Measurements from ENCODE around the gene SMYD3. TPM values are rescaled to one million over a fixed set of nuclear protein-coding genes. Genes with fewer than 3 reads are reported as not detected.

Gene SMYD3
- total RNA-seq, 1 experiment from 2014 or later, result 25.5 TPM

DNA sequence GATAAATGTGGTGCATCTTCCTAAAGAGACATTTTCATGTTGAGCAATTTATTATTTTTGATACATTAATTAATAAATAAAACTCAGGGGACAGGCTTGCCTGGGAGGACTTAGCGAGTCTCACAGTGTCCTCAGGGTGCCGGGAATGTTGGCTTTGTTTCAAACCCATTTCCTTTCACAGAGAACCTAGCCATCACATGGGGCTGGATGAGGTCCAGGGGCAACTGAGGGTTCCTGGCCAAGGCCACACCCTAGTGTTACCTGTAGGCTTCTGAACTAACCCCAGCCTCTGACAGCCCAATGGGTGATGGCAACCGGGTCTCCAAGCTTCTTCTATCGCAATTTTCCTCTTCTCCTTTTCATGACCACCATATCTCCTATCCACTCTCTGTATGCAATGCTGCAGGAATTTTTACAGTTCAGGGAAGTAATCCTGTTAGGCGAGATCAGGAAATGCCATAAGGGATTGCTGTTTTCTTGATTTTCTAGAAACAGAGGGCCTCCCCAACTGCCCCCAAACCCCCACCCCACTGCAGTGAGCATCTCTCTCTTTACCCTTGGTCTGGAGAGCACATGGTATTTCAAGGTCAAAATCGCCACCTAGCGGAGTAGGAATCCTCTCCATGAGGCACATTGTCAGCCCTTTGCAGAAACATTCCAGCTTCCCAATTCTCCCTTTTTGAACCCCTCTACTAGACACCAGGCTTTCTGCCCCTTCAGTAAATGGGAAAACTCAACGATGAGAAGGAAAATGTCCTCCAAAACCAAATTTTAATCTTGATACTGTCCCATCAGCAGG is 22.1 kb upstream of the SMYD3 start:
- Histone ChIP-seq H3K4me2 (ENCODE audit: insufficient read depth, insufficient read length, low read length) (no peak overlapping the region), H3K4me1 (ENCODE audit: insufficient read depth, low read length) (no peaks in the 10 kb centered on the region), H3K56ac (ENCODE audit: insufficient read length, low read depth, low read length) (no peak overlapping the region), H2BK12ac (ENCODE audit: insufficient read length, low read depth, low read length) (no peak overlapping the region), H2BK5ac (ENCODE audit: insufficient read length, low read length) (no peak overlapping the region), H2BK120ac (ENCODE audit: low read depth, low read length, poor library complexity, severe bottlenecking) (no peak overlapping the region), H3K27ac (ENCODE audit: insufficient read length, low read depth, low read length) (no peak overlapping the region), H3K14ac (ENCODE audit: insufficient read depth, low read length) (no peak overlapping the region), H3K23ac (ENCODE audit: insufficient read length, low read depth, low read length) (no peak overlapping the region), H2AK5ac (ENCODE audit: insufficient read length, low read length) (no peak overlapping the region), H2BK15ac (ENCODE audit: low read depth, low read length) (no peak overlapping the region), H4K20me1 (ENCODE audit: control insufficient read depth, insufficient read depth, insufficient read length) (no peaks in the 10 kb centered on the region), H3K18ac (ENCODE audit: insufficient read length, low read depth, low read length) (no peak overlapping the region), H3K4ac (ENCODE audit: low read depth, low read length) (no peak overlapping the region), H2AFZ (ENCODE audit: low read length) (no peak overlapping the region), H3K79me1 (ENCODE audit: insufficient read depth, low read depth, low read length, poor library complexity, severe bottlenecking) (no peaks in the 10 kb centered on the region), H4K8ac (replicated peaks; ENCODE audit: insufficient read length, low read depth, low read length) (no peak overlapping the region), H4K5ac (ENCODE audit: insufficient read length, low read depth, low read length) (no peak overlapping the region), H3K79me2 (ENCODE audit: insufficient read depth, low read length) (no peaks in the 10 kb centered on the region), H2BK20ac (ENCODE audit: low read depth, low read length, poor library complexity, severe bottlenecking) (no peak overlapping the region), H4K91ac (ENCODE audit: insufficient read length, low read depth, low read length) (no peak overlapping the region), H3K27me3 (ENCODE audit: insufficient read depth, low read length) (no peaks in the 10 kb centered on the region; the same call in 1 of the 2 replicates), H3T11ph (ENCODE audit: low read length) (no peak overlapping the region), H3K23me2 (ENCODE audit: insufficient read length, low read depth, low read length, poor library complexity, severe bottlenecking) (no peaks in the 10 kb centered on the region), H3K9ac (ENCODE audit: extremely low read depth, insufficient read length, low read length) (no peak overlapping the region), H3K9me3 (ENCODE audit: control insufficient read depth, low read depth, low read length) (peaks cover 8% of the 10 kb centered on the region)
- Mint-ChIP-seq H3K4me1 (no peaks in the 10 kb centered on the region), H3K27ac (no peak overlapping the region), H3K9me3 (peaks cover 21 to 30% of the 10 kb centered on the region in 2 experiments), H3K36me3 (ENCODE audit: insufficient read depth in 1 of 3, low read depth in 3 of 3) (peaks cover 4 to 8% (median 5%) of the 10 kb centered on the region in 3 experiments; a peak in 6 of 7 replicates), H3K4me3 (no peak overlapping the region), H3K27me3 (ENCODE audit: low read depth) (peaks cover 9% of the 10 kb centered on the region; the same call in 1 of the 2 replicates)
- TF ChIP-seq, protein P1, sequence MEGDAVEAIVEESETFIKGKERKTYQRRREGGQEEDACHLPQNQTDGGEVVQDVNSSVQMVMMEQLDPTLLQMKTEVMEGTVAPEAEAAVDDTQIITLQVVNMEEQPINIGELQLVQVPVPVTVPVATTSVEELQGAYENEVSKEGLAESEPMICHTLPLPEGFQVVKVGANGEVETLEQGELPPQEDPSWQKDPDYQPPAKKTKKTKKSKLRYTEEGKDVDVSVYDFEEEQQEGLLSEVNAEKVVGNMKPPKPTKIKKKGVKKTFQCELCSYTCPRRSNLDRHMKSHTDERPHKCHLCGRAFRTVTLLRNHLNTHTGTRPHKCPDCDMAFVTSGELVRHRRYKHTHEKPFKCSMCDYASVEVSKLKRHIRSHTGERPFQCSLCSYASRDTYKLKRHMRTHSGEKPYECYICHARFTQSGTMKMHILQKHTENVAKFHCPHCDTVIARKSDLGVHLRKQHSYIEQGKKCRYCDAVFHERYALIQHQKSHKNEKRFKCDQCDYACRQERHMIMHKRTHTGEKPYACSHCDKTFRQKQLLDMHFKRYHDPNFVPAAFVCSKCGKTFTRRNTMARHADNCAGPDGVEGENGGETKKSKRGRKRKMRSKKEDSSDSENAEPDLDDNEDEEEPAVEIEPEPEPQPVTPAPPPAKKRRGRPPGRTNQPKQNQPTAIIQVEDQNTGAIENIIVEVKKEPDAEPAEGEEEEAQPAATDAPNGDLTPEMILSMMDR (conservative IDR thresholded peaks at IDR 0.05), result peak; percentile 41; the same call in 2 of the 3 replicates
- WGBS (ENCODE audit: extremely low coverage, insufficient read length, low lambda C conversion rate), result no CpG with 5 or more reads among the region's 8 CpGs
- no peak for DNase-seq

Data from H9 (cell line).